ENCODE data around the gene LETM1. TPM values are rescaled to one million over a fixed set of nuclear protein-coding genes. Genes with fewer than 3 reads are reported as not detected.

Gene LETM1
- total and polyA plus RNA-seq, 2 donors (not counting 3 experiments of a cell fraction or from before 2014, with no cell fraction given): 25.6 to 62.5 TPM

GRCh38 chr4:1767061-1767769, 88.7 kb downstream of the LETM1 start:
- POLR2A ChIA-PET: no interaction called here
- Histone ChIP-seq H3K79me2 (ENCODE audit: control insufficient read depth, insufficient read depth, low read length) (no peaks in the 10 kb centered on the region), H3K9me1 (replicated peaks; ENCODE audit: control insufficient read depth, extremely low read depth, insufficient read depth, low read length) (no peaks in the 10 kb centered on the region), H3K4me1 (ENCODE audit: control insufficient read depth, extremely low read depth, insufficient read depth, low read length) (peaks cover 5% of the 10 kb centered on the region), H3K9me3 (replicated peaks; ENCODE audit: control insufficient read depth, insufficient read depth, low read length) (no peaks in the 10 kb centered on the region), H2AFZ (ENCODE audit: low read depth, low read length) (no peak overlapping the region), H3K4me3 (replicated peaks in 1 of 3; ENCODE audit: insufficient read depth in 1 of 3, low read depth in 1 of 3, low read length in 3 of 3) (peak overlapping the region in 1 of 3 experiments; percentile 33), H3K36me3 (ENCODE audit: control insufficient read depth in 2 of 2, extremely low read depth in 1 of 2, insufficient read depth in 2 of 2, low read length in 2 of 2) (no peaks in the 10 kb centered on the region), H3K27me3 (ENCODE audit: control insufficient read depth in 2 of 2, insufficient read depth in 2 of 2, low read length in 2 of 2) (no peaks in the 10 kb centered on the region), H3K4me2 (ENCODE audit: insufficient read depth, low read length) (no peak overlapping the region), H4K20me1 (replicated peaks; ENCODE audit: control insufficient read depth, extremely low read depth, insufficient read depth, low read length) (no peaks in the 10 kb centered on the region), H3K27ac (ENCODE audit: insufficient read depth, low read depth, low read length) (no peak overlapping the region), H3K9ac (replicated peaks; ENCODE audit: extremely low read depth, insufficient read depth, low read length) (no peak overlapping the region)
- no peak for TF ChIP-seq EZH2 (IDR thresholded peaks at IDR 0.05; ENCODE audit: borderline replicate concordance, low read depth, low read length, severe bottlenecking)
- TF ChIP-seq GATA2 (IDR thresholded peaks at IDR 0.05; ENCODE audit: insufficient read depth, insufficient read length, low read depth, low read length): no peak
- TF ChIP-seq FOS (IDR thresholded peaks at IDR 0.05; ENCODE audit: borderline replicate concordance, insufficient read depth, low read length): no peak
- TF ChIP-seq JUN (IDR thresholded peaks at IDR 0.05; ENCODE audit: borderline replicate concordance, insufficient read depth, insufficient read length, low read depth): no peak
- no peak for TF ChIP-seq POLR2A (IDR thresholded peaks at IDR 0.05; ENCODE audit: low read depth, low read length)
- TF ChIP-seq POLR2AphosphoS5 (IDR thresholded peaks at IDR 0.05; ENCODE audit: insufficient read depth, low read depth, low read length): no peak
- no peak for TF ChIP-seq CTCF (IDR thresholded peaks at IDR 0.05; ENCODE audit: extremely low read depth in 1 of 2, insufficient read depth in 1 of 2, low read depth in 1 of 2, low read length in 2 of 2)
- TF ChIP-seq MYC (IDR thresholded peaks at IDR 0.05; ENCODE audit: low read depth, low read length): no peak
- TF ChIP-seq MAX (IDR thresholded peaks at IDR 0.05; ENCODE audit: insufficient read depth, insufficient read length): no peak
- CTCF ChIA-PET: interaction anchor here (0.9 to 2.0 kb wide), 19 partner anchors 8 to 144 kb away, joined by 3 to 33 read pairs (median 6); partner anchors contain the start of gene FGFR3
- no TSS peak for BruUV-seq (replicated peaks)
- dilution Hi-C loops (cut with MboI; ENCODE audit: extremely low pct_ligation_motif_present, low sequenced_read_pairs): no loop called here
- DNase-seq (ENCODE audit: low read depth, low spot score) (no peak), FAIRE-seq (no peak)
- intact Hi-C loops (cut with micrococcal nuclease): no loop called here

Measured in endothelial cell of umbilical vein (primary cell).